H1 (cell line): ENCODE results near the gene TNFSF12. TPM values are rescaled to one million over a fixed set of nuclear protein-coding genes. Genes with fewer than 3 reads are reported as not detected.

ENCODE experiments used
- CTCF ChIA-PET: fragments of 300-600 bp; sonication (Branson Sonifier 250); formaldehyde crosslinking; loops from one replicate; lab custom pipeline; 2021; ENCODE audit not compliant: partially characterized antibody; lab: Charles Lee
- POLR2A ChIA-PET: fragments of 300-600 bp; sonication (Branson Sonifier 250); formaldehyde crosslinking; loops from one replicate; lab custom pipeline; 2021; ENCODE audit warnings: inconsistent platforms; ENCODE audit not compliant: partially characterized antibody; lab: Charles Lee
- DNase-seq, 2 experiments: peaks; one replicate each; pipeline versions ENCODE4 v3.0.0 to v3.0.0-alpha.2; 2010 to 2022; ENCODE audit warnings: low spot score in 2 of 2, low read depth in 1 of 2, mixed read lengths in 1 of 2
- FAIRE-seq: peaks from 2 replicates; lab custom pipeline; 2011; peaks lifted over from hg19 to GRCh38; lab: Jason Lieb, UNC
- H2AFZ ChIP-seq: 2 replicates; pipeline ENCODE4 v1.8.1; 2012; ENCODE audit warnings: low read length, inconsistent platforms
- H2AK5ac ChIP-seq: 2 replicates; pipeline ENCODE4 v1.6.1; 2013; ENCODE audit warnings: low read depth, low read length
- H2BK120ac ChIP-seq: replicated peaks from 2 replicates; pipeline ENCODE3; 2013; ENCODE audit warnings: low read depth, low read length, inconsistent platforms
- H2BK12ac ChIP-seq: 2 replicates; pipeline ENCODE4 v1.6.1; 2013; ENCODE audit warnings: low read depth, low read length
- H2BK15ac ChIP-seq: 2 replicates; pipeline ENCODE4 v1.6.1; 2013; ENCODE audit warnings: low read length
- H2BK20ac ChIP-seq: 2 replicates; pipeline ENCODE4 v1.6.1; 2013; ENCODE audit warnings: low read length
- H2BK5ac ChIP-seq: 2 replicates; pipeline ENCODE4 v1.6.1; 2013; ENCODE audit warnings: low read depth, low read length
- H3K14ac ChIP-seq: 2 replicates; pipeline ENCODE4 v1.6.1; 2013; ENCODE audit warnings: inconsistent platforms; ENCODE audit not compliant: insufficient read length
- H3K18ac ChIP-seq: 2 replicates; pipeline ENCODE4 v1.6.1; 2013; ENCODE audit warnings: low read length; ENCODE audit errors: extremely low read depth
- H3K23ac ChIP-seq: 2 replicates; pipeline ENCODE4 v1.6.1; 2013; ENCODE audit warnings: inconsistent platforms; ENCODE audit not compliant: insufficient read length
- H3K23me2 ChIP-seq: 2 replicates; pipeline ENCODE4 v1.6.1; 2013; ENCODE audit warnings: low read depth, low read length
- H3K27ac ChIP-seq: 2 replicates; pipeline ENCODE4 v1.6.1; 2011; ENCODE audit warnings: low read depth, low read length, inconsistent platforms
- H3K27me3 ChIP-seq, 4 experiments: replicated peaks in 1 of 4; 1 replicate in 1 of 4; 2 replicates in 3 of 4; pipeline versions ENCODE4 v1.6.1 to v1.8.1; 2011 to 2013; ENCODE audit warnings: low read length in 3 of 4, mild to moderate bottlenecking in 3 of 4, inconsistent platforms in 2 of 4, mixed read lengths in 2 of 4, moderate library complexity in 1 of 4; ENCODE audit not compliant: control insufficient read depth in 3 of 4, insufficient read depth in 3 of 4; ENCODE audit errors: extremely low read depth in 1 of 4
- H3K36me3 ChIP-seq, 4 experiments: 2 replicates each; pipeline versions ENCODE4 v1.6.1 to v1.8.1; 2011 to 2013; ENCODE audit warnings: mild to moderate bottlenecking in 4 of 4, low read length in 3 of 4, moderate library complexity in 2 of 4, control low read depth in 1 of 4, inconsistent platforms in 1 of 4; ENCODE audit not compliant: insufficient read depth in 4 of 4, control insufficient read depth in 2 of 4
- H3K4ac ChIP-seq: replicated peaks from 2 replicates; pipeline ENCODE3; 2013; ENCODE audit warnings: low read length, low read depth, mixed read lengths, inconsistent platforms; ENCODE audit not compliant: insufficient read length
- H3K4me1 ChIP-seq, 4 experiments: replicated peaks in 1 of 4; 1 replicate in 1 of 4; 2 replicates in 3 of 4; pipeline versions ENCODE4 v1.6.1 to v1.8.1; 2011 to 2013; ENCODE audit warnings: low read length in 3 of 4, inconsistent platforms in 2 of 4, mixed read lengths in 1 of 4; ENCODE audit not compliant: insufficient read depth in 4 of 4, control insufficient read depth in 3 of 4
- H3K4me2 ChIP-seq, 2 experiments: 2 replicates each; pipeline versions ENCODE4 v1.6.1 to v1.8.1; 2011 to 2013; ENCODE audit warnings: low read depth in 2 of 2, low read length in 2 of 2, control low read depth in 1 of 2, inconsistent platforms in 1 of 2, mild to moderate bottlenecking in 1 of 2; ENCODE audit not compliant: insufficient read depth in 1 of 2
- H3K4me3 ChIP-seq, 4 experiments: fragments of 200-600, 300-600 bp in 1 of 4; sonication (generic), shearing (Covaris generic), sonication (Bioruptor Twin) in 1 of 4; 2 replicates each; pipeline versions ENCODE4 v1.5.1 to v1.8.1; 2011 to 2016; ENCODE audit warnings: low read length in 4 of 4, low read depth in 3 of 4, control low read depth in 2 of 4, inconsistent platforms in 2 of 4, mild to moderate bottlenecking in 2 of 4, mixed read lengths in 1 of 4, moderate library complexity in 1 of 4; ENCODE audit not compliant: insufficient read depth in 2 of 4; ENCODE audit errors: extremely low read depth in 1 of 4
- H3K56ac ChIP-seq: replicated peaks from 2 replicates; pipeline ENCODE3; 2013; ENCODE audit warnings: low read depth, mild to moderate bottlenecking, mixed read lengths, low read length, inconsistent platforms; ENCODE audit not compliant: insufficient read length
- H3K79me1 ChIP-seq: 2 replicates; pipeline ENCODE4 v1.6.1; 2013; ENCODE audit warnings: low read depth, low read length, control low read depth
- H3K79me2 ChIP-seq, 2 experiments: 2 replicates each; pipeline versions ENCODE4 v1.6.1 to v1.8.1; 2012 to 2013; ENCODE audit warnings: low read length in 2 of 2, mild to moderate bottlenecking in 2 of 2, inconsistent platforms in 1 of 2; ENCODE audit not compliant: insufficient read depth in 2 of 2, control insufficient read depth in 1 of 2
- H3K9ac ChIP-seq, 4 experiments: replicated peaks in 1 of 4; 1 replicate in 1 of 4; 2 replicates in 3 of 4; pipeline versions ENCODE4 v1.6.1 to v1.8.1; 2011 to 2013; ENCODE audit warnings: low read depth in 3 of 4, low read length in 3 of 4, control low read depth in 2 of 4, mild to moderate bottlenecking in 2 of 4, moderate library complexity in 2 of 4, inconsistent platforms in 1 of 4; ENCODE audit errors: extremely low read depth in 1 of 4
- H3K9me3 ChIP-seq, 2 experiments: 2 replicates each; pipeline versions ENCODE4 v1.6.1 to v1.8.1; 2012 to 2013; ENCODE audit warnings: mild to moderate bottlenecking in 2 of 2, moderate library complexity in 2 of 2, control low read depth in 1 of 2, inconsistent platforms in 1 of 2, low read depth in 1 of 2, low read length in 1 of 2, mixed read lengths in 1 of 2; ENCODE audit not compliant: insufficient read depth in 2 of 2
- H4K20me1 ChIP-seq, 2 experiments: replicated peaks in 1 of 2; 2 replicates each; pipeline versions ENCODE3 to v1.8.1; 2011 to 2013; ENCODE audit warnings: inconsistent platforms in 2 of 2, low read length in 2 of 2, mild to moderate bottlenecking in 1 of 2; ENCODE audit not compliant: insufficient read depth in 2 of 2, control insufficient read depth in 1 of 2
- H4K5ac ChIP-seq: 2 replicates; pipeline ENCODE4 v1.6.1; 2013; ENCODE audit warnings: low read length, low read depth, mixed read lengths, inconsistent platforms; ENCODE audit not compliant: insufficient read length
- H4K8ac ChIP-seq: 2 replicates; pipeline ENCODE4 v1.8.0; 2013; ENCODE audit warnings: mild to moderate bottlenecking, moderate library complexity, low read length, inconsistent platforms; ENCODE audit not compliant: insufficient read depth; ENCODE audit errors: extremely low read depth
- H4K91ac ChIP-seq: replicated peaks from 2 replicates; pipeline ENCODE3; 2013; ENCODE audit warnings: low read length, mixed read lengths, inconsistent platforms; ENCODE audit not compliant: insufficient read length
- ASH2L ChIP-seq: fragments of 200-600, 300-600 bp; sonication (generic); IDR thresholded peaks from one replicate; pipeline ENCODE4 v1.7.1; 2017; ENCODE audit warnings: low read length
- CREB1 ChIP-seq: IDR thresholded peaks from 2 replicates; pipeline ENCODE4 v1.6.1; 2012; ENCODE audit warnings: inconsistent platforms
- JUND ChIP-seq: IDR thresholded peaks from 2 replicates; pipeline ENCODE4 v1.6.1; 2011; ENCODE audit warnings: mild to moderate bottlenecking, improper control_type of control experiment, low read length
- KDM1A ChIP-seq: fragments of 200-600, 300-600 bp; sonication (generic); IDR thresholded peaks from 2 replicates; pipeline ENCODE4 v1.7.1; 2016; ENCODE audit warnings: mild to moderate bottlenecking, low read length, borderline replicate concordance
- KDM4A ChIP-seq: IDR thresholded peaks from one replicate; pipeline ENCODE4 v1.7.1; 2012; ENCODE audit warnings: low read depth, mild to moderate bottlenecking, moderate library complexity, low read length, inconsistent platforms; ENCODE audit not compliant: severe bottlenecking
- NRF1 ChIP-seq: IDR thresholded peaks from 2 replicates; pipeline ENCODE4 v1.6.1; 2011; ENCODE audit warnings: mild to moderate bottlenecking, low read depth, low read length, improper control_type of control experiment
- POLR2A ChIP-seq, 2 experiments: IDR thresholded peaks; 1 replicate in 1 of 2; 2 replicates in 1 of 2; pipeline ENCODE4 v1.6.1; 2011; ENCODE audit warnings: low read depth in 2 of 2, low read length in 2 of 2, mild to moderate bottlenecking in 2 of 2; ENCODE audit errors: control extremely low read depth in 1 of 2
- POLR2AphosphoS5 ChIP-seq: IDR thresholded peaks from 2 replicates; pipeline ENCODE4 v1.6.1; 2011; ENCODE audit warnings: low read depth, low read length
- RBBP5 ChIP-seq: IDR thresholded peaks from 2 replicates; pipeline ENCODE4 v1.7.1; 2012; ENCODE audit warnings: low read depth, mild to moderate bottlenecking, inconsistent platforms, low read length, moderate library complexity, borderline replicate concordance
- SP2 ChIP-seq: IDR thresholded peaks from 2 replicates; pipeline ENCODE4 v1.6.1; 2012; ENCODE audit warnings: mild to moderate bottlenecking, low read length, inconsistent platforms
- SRF ChIP-seq: IDR thresholded peaks from 2 replicates; pipeline ENCODE4 v1.6.1; 2011; ENCODE audit warnings: mild to moderate bottlenecking, low read depth, low read length, moderate library complexity
- TBP ChIP-seq: IDR thresholded peaks from 2 replicates; pipeline ENCODE4 v1.6.1; 2011; ENCODE audit warnings: low read depth, low read length, improper control_type of control experiment
- WGBS, 2 experiments: shearing (Covaris generic) in 1 of 2; methylation state at CpG; one replicate each; pipeline versions ENCODE4 v1.1.6 to v1.1.7; 2013 to 2015; ENCODE audit warnings: low lambda C conversion rate in 2 of 2, mixed read lengths in 2 of 2, inconsistent platforms in 1 of 2, low coverage in 1 of 2, missing lambda C conversion rate in 1 of 2; ENCODE audit not compliant: insufficient replicate concordance in 2 of 2, insufficient coverage in 1 of 2, insufficient read length in 1 of 2; ENCODE audit errors: extremely low coverage in 1 of 2, missing lambda C conversion rate in 1 of 2; 5-methylcytosine and 5-hydroxymethylcytosine counted together
- polyA plus RNA-seq, 7 experiments: library from polyadenylated mRNA; depleted of rRNA in 3 of 7; stranded (reverse) in 5 of 7; unstranded in 2 of 7; fragments of >200 nt in 5 of 7; fragments of 200-250 nt in 2 of 7; gene quantifications; 1 replicate in 5 of 7; 2 replicates in 1 of 7; 4 replicates in 1 of 7; pipeline versions ENCODE4 v1.2.1 to v1.2.3, GENCODE V29; 2011 to 2013; ENCODE audit warnings: missing spikeins in 2 of 7, mixed read lengths in 2 of 7
- total RNA-seq: library from RNA; stranded (reverse); fragmentation: NEBNext Ultra II Directional; extraction: Animal tissue kit (Norgen Biotek cat#: 25700); gene quantifications from 2 replicates; pipeline ENCODE4 v1.2.1, GENCODE V29; 2021

TNFSF12 gene
- total and polyA plus RNA-seq, 2 of the 8 experiments (the other 6 are each of a cell fraction or from before 2014, with no cell fraction given), result 7.2 to 9.6 TPM

DNA sequence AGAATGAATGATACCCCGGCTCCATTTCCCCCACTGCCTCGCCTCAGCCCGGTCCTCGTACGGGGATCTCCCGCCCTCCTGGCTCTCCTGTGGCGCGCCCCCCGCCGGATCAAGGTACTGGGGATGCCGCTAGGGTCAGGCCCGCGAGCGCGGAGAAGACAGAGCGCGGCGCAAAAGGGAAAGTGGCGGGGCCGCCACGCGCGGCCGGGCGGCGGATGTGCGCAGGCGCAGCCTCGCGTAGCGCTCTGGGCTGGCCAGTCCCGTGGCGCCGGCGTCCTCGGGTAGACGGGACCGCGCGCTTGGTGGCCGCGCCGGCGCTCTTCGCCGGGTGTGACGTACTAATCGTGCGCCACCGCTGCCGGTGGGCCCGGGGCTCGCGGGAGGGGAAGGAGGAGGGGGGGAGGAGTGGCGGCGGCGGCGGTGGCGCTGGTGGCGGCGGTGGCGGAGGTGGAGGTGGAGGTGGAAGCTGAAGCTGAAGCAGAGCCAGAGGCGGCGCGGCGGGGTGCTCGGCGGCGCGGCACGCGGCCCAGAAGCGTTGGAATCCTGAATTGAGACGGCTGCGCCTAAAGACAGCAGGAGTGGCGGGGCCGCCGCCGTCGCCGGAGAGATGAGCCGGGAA is 12.8 kb downstream of the TNFSF12 start, which contains the start of gene SENP3:
SENP3 (plus strand) TSS at position 331 of the 619 bp plus-strand sequence. CDS start 1,158 bp downstream, outside the sequence.
- H3K4me3 ChIP-seq, result peak within 1 kb of the TSS; percentile 69 to 96 (median 78)
- peak within 1 kb of the TSS; percentile 21; the same call in 1 of the 2 replicates for H3K18ac ChIP-seq
- H4K8ac ChIP-seq, result peak within 1 kb of the TSS; percentile 92; the same call in 1 of the 2 replicates
- H3K36me3 ChIP-seq, result peaks cover 22 to 33% (median 24%) of the 10 kb centered on the region in 4 experiments
- H3K9me3 ChIP-seq, result no peaks in the 10 kb centered on the region
- H3K23me2 ChIP-seq, result peaks cover 6% of the 10 kb centered on the region; the same call in 1 of the 2 replicates
- FAIRE-seq, result no peak
- H2AFZ ChIP-seq, result no peak within 1 kb of the TSS
- no peak within 1 kb of the TSS for H2BK15ac ChIP-seq
- no peaks in the 10 kb centered on the region for H3K27me3 ChIP-seq
- H3K4ac ChIP-seq, result peak within 1 kb of the TSS; percentile 36
- no peak within 1 kb of the TSS for H2AK5ac ChIP-seq
- peak within 1 kb of the TSS; percentile 61 for H4K5ac ChIP-seq
- H3K79me1 ChIP-seq, result peaks cover 9% of the 10 kb centered on the region
- H2BK12ac ChIP-seq, result 0 out of 2 replicates have a peak within 1 kb of the TSS, but pooled peaks have one; percentile 27
- peak within 1 kb of the TSS; percentile 62 for H3K56ac ChIP-seq
- peak in 1 of 2 experiments; percentile 95 for DNase-seq
- ChIA-PET CTCF (interaction anchor here (0.7 to 12.7 kb wide), 41 partner anchors 9 to 516 kb away, joined by 3 to 251 read pairs (median 8); partner anchors contain the start of genes CHRNB1, MPDU1, NEURL4 and SAT2), POLR2A (interaction anchor here (0.6 to 37.5 kb wide), 18 partner anchors 16 to 302 kb away, joined by 3 to 1144 read pairs (median 4); partner anchors contain the start of genes CD68, EFNB3, GPS2 and MPDU1)
- peaks cover 4 to 26% of the 10 kb centered on the region in 2 experiments; a peak in 3 of 4 replicates for H3K79me2 ChIP-seq
- peak within 1 kb of the TSS; percentile 49 to 96 for H3K4me2 ChIP-seq
- peak within 1 kb of the TSS; percentile 66 to 82 (median 74) for H3K9ac ChIP-seq
- peaks cover 0 to 1% of the 10 kb centered on the region in 2 experiments for H4K20me1 ChIP-seq
- H2BK20ac ChIP-seq, result no peak within 1 kb of the TSS
- no peak within 1 kb of the TSS for H3K14ac ChIP-seq
- H3K27ac ChIP-seq, result peak within 1 kb of the TSS; percentile 79; the same call in 1 of the 2 replicates
- peaks cover 11 to 40% (median 24%) of the 10 kb centered on the region in 4 experiments for H3K4me1 ChIP-seq
- WGBS, 2 experiments, result 1% methylated on average over 14 of the region's 82 CpGs; no CpG with 5 or more reads in 1 of the 2 experiments
- H2BK5ac ChIP-seq, result peak within 1 kb of the TSS; percentile 2; the same call in 1 of the 2 replicates
- H4K91ac ChIP-seq, result peak within 1 kb of the TSS; percentile 61
- H3K23ac ChIP-seq, result no peak within 1 kb of the TSS
- H2BK120ac ChIP-seq, result no peak within 1 kb of the TSS
- 0 out of 2 replicates have a peak, but pooled peaks have one; percentile 51 for TF ChIP-seq RBBP5
- peak; percentile 69 for TF ChIP-seq SRF
- peak; percentile 59 for TF ChIP-seq NRF1
- TF ChIP-seq TBP, result peak; percentile 45; the same call in 1 of the 2 replicates
- TF ChIP-seq POLR2A (IDR thresholded peaks at IDR 0.05; ENCODE audit: control extremely low read depth in 1 of 2, low read depth in 2 of 2, low read length in 2 of 2), result peak; percentile 29 to 54; a peak in 2 of 3 replicates
- no peak for TF ChIP-seq JUND
- TF ChIP-seq KDM4A, result peak; percentile 27
- peak; percentile 97 for TF ChIP-seq CREB1
- TF ChIP-seq KDM1A, result no peak
- peak; percentile 36 for TF ChIP-seq POLR2AphosphoS5
- peak; percentile 85 for TF ChIP-seq ASH2L
- TF ChIP-seq SP2, result no peak
